Cardiac ventricle fibroblast (primary cell): ENCODE measurements around the gene CD209. TPM values are rescaled to one million over a fixed set of nuclear protein-coding genes. Genes with fewer than 3 reads are reported as not detected.

Source experiments
- total RNA-seq: library from RNA; depleted of rRNA; stranded (reverse); fragments of >200 nt; gene quantifications from 2 replicates; pipeline ENCODE4 v1.2.3, GENCODE V29; 2015

The CD209 gene
- not detected in 2 replicates for total RNA-seq

GRCh38 chr19:7746903-7747884 is at the start of gene CD209:
CD209 (minus strand) TSS chr19:7747534; CDS start chr19:7747511, 23 bp downstream.

GRCh38 chr19:7762719-7763293 is 15.5 kb upstream of the CD209 start, which contains the start of gene CLEC4M:
CLEC4M (plus strand) TSS chr19:7763243; CDS start chr19:7763267, 24 bp downstream.

GRCh38 chr19:7732045-7732444 is 15.3 kb downstream of the CD209 start, which contains the start of gene CLEC4G:
CLEC4G (minus strand) TSS chr19:7732110; CDS start chr19:7732102, 8 bp downstream.

GRCh38 chr19:7701654-7702457 is 45.5 kb downstream of the CD209 start, which contains the start of gene FCER2:
FCER2 (minus strand) TSS chr19:7702131; CDS start chr19:7699760, 2,371 bp downstream.

Other genes with a start within 250 kb of the CD209 start
- 76.1 and 90.6 TPM in 2 replicates for gene ZNF358, start 231.4 kb downstream of the CD209 start, total RNA-seq
- gene MCOLN1, start 224.9 kb downstream of the CD209 start, total RNA-seq, result 7.2 and 11.0 TPM in 2 replicates
- gene PNPLA6, start 211.8 kb downstream of the CD209 start, total RNA-seq, result 55.9 and 59.7 TPM in 2 replicates
- gene CAMSAP3, start 151.7 kb downstream of the CD209 start, total RNA-seq, result not detected in 2 replicates
- gene XAB2, start 118.0 kb downstream of the CD209 start, total RNA-seq, result 37.0 and 42.1 TPM in 2 replicates
- 10.3 and 11.2 TPM in 2 replicates for gene PET100, start 117.7 kb downstream of the CD209 start, total RNA-seq
- not detected in 2 replicates for gene PCP2, start 113.8 kb downstream of the CD209 start, total RNA-seq
- gene STXBP2, start 110.4 kb downstream of the CD209 start, total RNA-seq, result 19.1 and 20.1 TPM in 2 replicates
- not detected in 2 replicates for gene RETN, start 78.5 kb downstream of the CD209 start, total RNA-seq
- not detected in 2 replicates for gene MCEMP1, start 70.4 kb downstream of the CD209 start, total RNA-seq
- 83.4 and 88.0 TPM in 2 replicates for gene TRAPPC5, start 66.7 kb downstream of the CD209 start, total RNA-seq
- gene FCER2, start 45.4 kb downstream of the CD209 start, total RNA-seq, result not detected in 2 replicates
- not detected in 2 replicates for gene CLEC4G, start 15.4 kb downstream of the CD209 start, total RNA-seq
- gene CLEC4M, start 15.7 kb upstream of the CD209 start, total RNA-seq, result not detected in 2 replicates
- gene EVI5L, start 82.7 kb upstream of the CD209 start, total RNA-seq, result 16.8 and 21.4 TPM in 2 replicates
- 0.44 TPM in 1 of 2 replicates, not detected in the other for gene PRR36, start 126.9 kb upstream of the CD209 start, total RNA-seq
- 4.1 and 4.6 TPM in 2 replicates for gene LRRC8E, start 141.0 kb upstream of the CD209 start, total RNA-seq
- gene MAP2K7, start 156.3 kb upstream of the CD209 start, total RNA-seq, result 6.8 and 8.5 TPM in 2 replicates
- 0.15 TPM in 1 of 2 replicates, not detected in the other for gene TGFBR3L, start 167.3 kb upstream of the CD209 start, total RNA-seq
- gene SNAPC2, start 172.8 kb upstream of the CD209 start, total RNA-seq, result 30.2 and 31.1 TPM in 2 replicates
- 0.59 and 2.4 TPM in 2 replicates for gene CTXN1, start 178.6 kb upstream of the CD209 start, total RNA-seq
- gene TIMM44, start 196.1 kb upstream of the CD209 start, total RNA-seq, result 38.7 and 41.6 TPM in 2 replicates